Measurements from ENCODE around the gene FOXC1. TPM values are rescaled to one million over a fixed set of nuclear protein-coding genes. Genes with fewer than 3 reads are reported as not detected.

The FOXC1 gene
- polyA plus RNA-seq, 1 donor = 0.48 TPM

DNA sequence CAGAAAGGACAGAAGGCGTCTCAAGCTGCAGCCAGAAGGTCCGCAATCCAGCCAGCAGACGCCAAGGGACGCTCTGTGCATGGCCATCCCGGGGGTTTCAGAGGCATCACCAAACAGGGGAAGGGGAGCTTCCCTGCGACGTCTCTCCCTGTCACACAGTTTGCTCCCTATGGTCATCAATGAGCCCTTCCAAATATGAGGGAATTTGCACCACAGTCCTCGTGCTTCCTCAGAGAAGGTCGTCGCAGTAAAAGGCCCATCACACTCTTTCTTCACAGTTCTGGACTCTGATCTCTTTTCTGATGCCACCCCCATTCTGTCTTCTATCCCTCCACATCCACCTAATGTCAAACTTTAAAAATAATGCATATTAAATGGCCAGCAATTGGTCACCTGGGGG lies 10.2 kb upstream of the FOXC1 start:
- Histone ChIP-seq H3K36me3 (ENCODE audit: control insufficient read depth, insufficient read depth, low read length) (no peaks in the 10 kb centered on the region), H3K4me1 (ENCODE audit: control insufficient read depth, insufficient read depth, low read length) (peaks cover 16% of the 10 kb centered on the region), H3K9me3 (ENCODE audit: control insufficient read depth, low read depth, low read length) (peaks cover 5% of the 10 kb centered on the region), H3K27me3 (ENCODE audit: control insufficient read depth, insufficient read depth, low read length) (peaks cover 94% of the 10 kb centered on the region), H3K27ac (ENCODE audit: low read length) (no peak overlapping the region), H3K4me3 (ENCODE audit: low read length) (no peak overlapping the region)
- 80% methylated on average over 2 of the region's 10 CpGs for WGBS (ENCODE audit: insufficient coverage, low lambda C conversion rate)
- DNase-seq = no peak

DNA sequence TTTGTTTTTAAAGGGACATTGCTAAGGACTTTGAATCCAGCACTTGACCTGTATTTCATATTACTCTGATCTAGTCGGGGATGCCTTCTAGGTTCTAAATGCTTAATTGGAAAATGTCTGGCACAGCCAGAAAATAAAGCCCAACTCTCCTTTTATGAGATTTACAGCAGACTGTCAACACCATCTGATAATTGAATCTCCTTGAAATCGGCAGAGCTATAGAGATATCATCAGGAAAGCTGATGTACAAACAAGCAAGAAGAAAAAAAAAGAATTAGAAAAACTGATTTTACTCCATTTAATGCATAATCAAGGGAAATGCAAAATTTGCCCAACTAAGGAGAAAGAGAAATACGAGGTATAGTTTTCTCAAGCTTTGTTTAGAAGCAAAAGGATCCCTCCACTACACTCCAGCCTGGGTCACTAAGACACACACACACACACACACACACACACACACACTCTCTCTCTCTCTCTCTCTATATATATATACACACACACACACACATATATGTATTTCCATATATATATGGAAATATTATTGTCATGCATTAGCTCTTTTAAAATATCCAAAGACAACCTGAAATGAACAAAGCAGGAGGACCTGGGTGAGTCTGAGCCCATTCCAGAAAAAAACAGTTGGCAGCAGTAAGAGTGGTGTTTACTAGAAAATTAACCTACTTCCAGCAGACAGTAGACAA lies 9.5 kb upstream of the FOXC1 start:
- Histone ChIP-seq H3K27ac (ENCODE audit: low read length) (no peak overlapping the region), H3K4me3 (ENCODE audit: low read length) (no peak overlapping the region), H3K4me1 (ENCODE audit: control insufficient read depth, insufficient read depth, low read length) (peaks cover 16% of the 10 kb centered on the region), H3K9me3 (ENCODE audit: control insufficient read depth, low read depth, low read length) (peaks cover 7% of the 10 kb centered on the region), H3K27me3 (ENCODE audit: control insufficient read depth, insufficient read depth, low read length) (peaks cover 94% of the 10 kb centered on the region), H3K36me3 (ENCODE audit: control insufficient read depth, insufficient read depth, low read length) (no peaks in the 10 kb centered on the region)
- WGBS (ENCODE audit: insufficient coverage, low lambda C conversion rate) = 83% methylated on average over 1 of the region's 3 CpGs
- no peak for DNase-seq

DNA sequence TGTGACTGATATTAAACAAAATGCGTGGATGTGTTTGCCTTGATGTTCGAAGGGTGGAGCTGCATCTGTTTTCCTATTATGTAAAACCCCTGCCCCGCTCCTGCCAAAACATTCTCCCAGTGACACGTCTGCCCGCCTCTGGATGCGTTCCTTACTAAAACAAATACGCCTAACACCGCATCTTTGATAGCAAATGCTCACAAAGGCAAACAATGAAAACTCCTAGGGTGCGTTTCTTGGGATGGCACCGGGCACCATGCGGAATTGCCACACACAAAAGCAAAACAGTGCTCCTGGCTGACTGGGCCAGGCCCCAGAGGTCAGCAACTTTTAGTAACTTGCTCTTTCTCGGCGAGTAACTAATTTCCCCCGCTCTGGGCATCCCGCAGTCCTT lies 9.0 kb upstream of the FOXC1 start:
- DNase-seq = no peak
- H3K27ac ChIP-seq (ENCODE audit: low read length) = no peak overlapping the region
- H3K27me3 ChIP-seq (ENCODE audit: control insufficient read depth, insufficient read depth, low read length) = peaks cover 94% of the 10 kb centered on the region
- H3K36me3 ChIP-seq (ENCODE audit: control insufficient read depth, insufficient read depth, low read length) = no peaks in the 10 kb centered on the region
- peaks cover 7% of the 10 kb centered on the region for H3K9me3 ChIP-seq (ENCODE audit: control insufficient read depth, low read depth, low read length)
- no CpG with 5 or more reads among the region's 15 CpGs for WGBS (ENCODE audit: insufficient coverage, low lambda C conversion rate)
- no peak overlapping the region for H3K4me3 ChIP-seq (ENCODE audit: low read length)
- peaks cover 19% of the 10 kb centered on the region for H3K4me1 ChIP-seq (ENCODE audit: control insufficient read depth, insufficient read depth, low read length)

DNA sequence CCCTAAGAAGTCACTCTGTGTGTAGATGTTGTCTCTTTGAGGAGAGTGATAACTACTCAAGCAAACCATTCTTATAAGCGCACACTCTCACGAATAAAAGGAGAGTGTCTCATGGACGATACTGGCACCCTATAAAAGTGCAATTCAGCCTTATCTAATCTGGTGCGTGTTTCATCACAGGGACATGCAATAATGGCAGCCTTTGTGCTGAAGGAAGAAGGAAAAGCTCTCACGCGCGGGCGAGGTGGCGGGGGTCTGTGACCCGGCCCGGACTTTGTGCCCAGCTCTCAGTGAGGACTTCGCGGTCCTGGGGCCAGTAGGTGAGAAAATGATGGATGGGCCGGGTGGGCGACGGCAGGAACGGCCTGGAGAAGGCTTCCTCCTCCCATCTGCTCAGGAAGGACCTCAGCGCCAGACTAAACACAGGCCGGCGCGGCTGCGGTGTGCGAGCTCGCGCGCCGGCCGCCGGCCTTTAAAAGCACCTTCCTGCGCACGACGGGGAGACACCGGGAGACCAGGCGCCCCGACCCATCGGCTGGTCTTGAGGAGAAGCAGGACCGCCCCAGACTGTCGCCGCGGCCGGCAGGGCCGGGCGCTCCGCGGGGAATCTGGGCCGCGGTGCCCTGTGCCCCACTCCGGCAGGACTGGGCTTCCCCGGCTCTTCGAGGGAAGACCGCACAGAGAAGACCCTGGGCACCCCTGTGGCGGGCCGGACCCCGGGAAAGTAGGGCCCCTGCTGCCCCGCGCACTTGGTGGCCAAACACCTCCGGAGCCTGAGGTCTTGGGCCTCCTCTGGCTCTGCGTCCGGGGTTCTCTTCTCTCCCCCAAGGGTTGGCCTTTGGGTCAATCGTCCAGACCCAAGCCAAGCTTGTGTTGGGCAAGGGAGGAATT lies 8.3 kb upstream of the FOXC1 start:
- Histone ChIP-seq H3K36me3 (ENCODE audit: control insufficient read depth, insufficient read depth, low read length) (no peaks in the 10 kb centered on the region), H3K27ac (ENCODE audit: low read length) (no peak overlapping the region), H3K9me3 (ENCODE audit: control insufficient read depth, low read depth, low read length) (peaks cover 7% of the 10 kb centered on the region), H3K4me1 (ENCODE audit: control insufficient read depth, insufficient read depth, low read length) (peaks cover 19% of the 10 kb centered on the region), H3K4me3 (ENCODE audit: low read length) (no peak overlapping the region), H3K27me3 (ENCODE audit: control insufficient read depth, insufficient read depth, low read length) (peaks cover 97% of the 10 kb centered on the region)
- WGBS (ENCODE audit: insufficient coverage, low lambda C conversion rate) = no CpG with 5 or more reads among the region's 60 CpGs
- peak in 1 of 2 donors; percentile 61 for DNase-seq

DNA sequence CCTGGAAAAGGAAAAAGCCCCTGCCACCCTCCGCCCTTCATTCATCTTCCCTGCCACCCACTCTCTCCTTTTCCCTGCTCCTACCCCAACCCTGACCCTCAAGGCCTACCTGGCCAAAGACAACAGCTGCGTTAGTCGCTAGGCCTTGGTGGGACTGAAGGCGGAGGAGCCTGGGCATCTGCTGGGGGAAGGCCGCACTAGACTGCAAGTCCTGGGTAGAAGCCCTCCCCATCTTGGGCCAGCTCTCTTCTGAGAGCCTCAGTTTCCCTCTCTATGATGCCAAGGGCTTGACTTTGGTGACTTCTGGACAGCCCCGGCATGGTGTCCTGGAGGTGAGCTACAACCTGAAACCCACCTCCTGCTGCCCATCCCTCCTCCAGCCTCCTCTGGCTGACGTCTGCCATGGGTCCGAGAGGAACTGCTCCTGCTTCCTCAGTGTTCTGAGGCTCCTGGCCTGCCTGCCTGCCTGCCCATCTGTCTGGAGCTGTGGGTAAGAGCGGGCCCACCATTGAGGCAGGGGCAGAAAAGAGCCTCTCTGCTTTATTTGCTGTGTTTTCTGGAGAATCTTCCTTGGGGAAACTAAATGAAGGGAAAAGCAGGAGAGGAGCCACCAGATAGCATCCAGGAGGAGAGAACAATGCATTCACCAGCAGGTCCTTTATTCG lies 7.5 kb upstream of the FOXC1 start:
- Histone ChIP-seq H3K36me3 (ENCODE audit: control insufficient read depth, insufficient read depth, low read length) (no peaks in the 10 kb centered on the region), H3K4me3 (ENCODE audit: low read length) (no peak overlapping the region), H3K27me3 (ENCODE audit: control insufficient read depth, insufficient read depth, low read length) (peaks cover 99% of the 10 kb centered on the region), H3K4me1 (ENCODE audit: control insufficient read depth, insufficient read depth, low read length) (peaks cover 19% of the 10 kb centered on the region), H3K27ac (ENCODE audit: low read length) (no peak overlapping the region), H3K9me3 (ENCODE audit: control insufficient read depth, low read depth, low read length) (peaks cover 7% of the 10 kb centered on the region)
- DNase-seq = no peak
- no CpG with 5 or more reads among the region's 10 CpGs for WGBS (ENCODE audit: insufficient coverage, low lambda C conversion rate)

DNA sequence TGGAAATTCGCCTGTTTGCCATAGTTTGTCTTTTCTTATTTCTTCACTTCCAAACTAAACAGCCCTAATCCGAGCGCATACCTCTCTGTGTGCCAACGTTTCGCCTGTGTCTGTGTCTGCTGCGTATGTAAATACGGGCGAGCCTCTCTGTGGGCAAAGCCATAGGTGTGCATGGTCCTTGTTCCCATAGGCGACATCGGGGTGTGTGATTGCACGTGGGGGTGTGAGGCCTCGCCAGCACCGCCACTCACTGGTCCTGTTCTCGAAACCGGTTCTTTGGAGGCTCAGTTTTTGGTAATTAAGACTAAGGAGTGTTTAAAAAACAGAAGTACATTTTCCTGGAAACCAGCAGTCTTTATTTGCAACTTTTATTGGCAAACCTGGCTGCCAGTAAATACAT lies 6.0 kb upstream of the FOXC1 start:
- Histone ChIP-seq H3K9me3 (ENCODE audit: control insufficient read depth, low read depth, low read length) (peaks cover 7% of the 10 kb centered on the region), H3K4me1 (ENCODE audit: control insufficient read depth, insufficient read depth, low read length) (peaks cover 26% of the 10 kb centered on the region), H3K36me3 (ENCODE audit: control insufficient read depth, insufficient read depth, low read length) (no peaks in the 10 kb centered on the region), H3K4me3 (ENCODE audit: low read length) (no peak overlapping the region), H3K27ac (ENCODE audit: low read length) (no peak overlapping the region), H3K27me3 (ENCODE audit: control insufficient read depth, insufficient read depth, low read length) (peaks cover 99% of the 10 kb centered on the region)
- WGBS (ENCODE audit: insufficient coverage, low lambda C conversion rate) = 56% methylated on average over 1 of the region's 15 CpGs
- no peak for DNase-seq

DNA sequence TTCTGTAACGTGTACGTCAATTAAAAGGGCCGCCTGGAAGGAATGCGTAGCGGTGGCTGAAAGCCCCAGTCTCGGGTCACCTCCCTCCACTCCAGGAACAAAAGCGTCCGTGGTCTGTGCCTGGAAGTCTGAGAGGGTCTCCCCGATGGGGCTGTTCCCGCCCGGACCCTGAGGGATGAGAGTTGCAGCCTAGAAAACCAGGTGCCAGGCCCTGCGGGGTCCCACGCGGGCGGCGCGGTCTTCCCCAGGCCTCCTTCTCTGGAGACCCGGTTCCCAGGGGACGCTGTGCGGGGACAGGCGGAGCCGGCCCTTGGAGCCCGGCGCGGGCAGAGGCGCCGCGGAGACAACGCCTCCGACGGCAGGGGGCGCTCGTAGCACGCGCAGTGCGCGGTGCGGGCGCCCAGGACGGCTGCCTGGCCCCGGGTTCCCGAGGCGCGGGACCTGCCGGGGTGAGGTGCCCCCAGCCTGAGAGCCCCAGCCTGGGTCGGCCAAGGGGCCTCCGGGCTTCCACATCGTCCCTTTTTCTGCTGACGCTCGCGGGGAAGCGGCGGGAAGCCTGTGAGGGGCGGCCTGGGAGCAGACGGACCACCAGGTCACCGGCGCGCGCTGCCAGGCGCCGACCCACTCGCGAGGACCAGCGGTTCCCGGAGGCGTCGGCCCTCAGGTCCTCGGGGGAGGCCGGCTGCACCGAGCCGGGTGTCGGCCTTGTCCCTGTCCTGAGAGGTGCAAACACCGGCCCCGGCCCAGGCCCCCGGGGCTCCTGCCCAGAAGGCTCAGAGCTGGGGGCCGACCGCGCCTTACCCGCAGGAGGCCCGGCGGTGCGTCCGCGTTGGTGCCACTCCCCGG lies 5.3 kb upstream of the FOXC1 start:
- H3K27ac ChIP-seq (ENCODE audit: low read length) = no peak overlapping the region
- DNase-seq = peak; percentile 45 to 54
- H3K4me1 ChIP-seq (ENCODE audit: control insufficient read depth, insufficient read depth, low read length) = peaks cover 30% of the 10 kb centered on the region
- H3K4me3 ChIP-seq (ENCODE audit: low read length) = peak overlapping the region; percentile 21
- H3K36me3 ChIP-seq (ENCODE audit: control insufficient read depth, insufficient read depth, low read length) = no peaks in the 10 kb centered on the region
- H3K9me3 ChIP-seq (ENCODE audit: control insufficient read depth, low read depth, low read length) = peaks cover 4% of the 10 kb centered on the region
- no CpG with 5 or more reads among the region's 85 CpGs for WGBS (ENCODE audit: insufficient coverage, low lambda C conversion rate)
- peaks cover 99% of the 10 kb centered on the region for H3K27me3 ChIP-seq (ENCODE audit: control insufficient read depth, insufficient read depth, low read length)

DNA sequence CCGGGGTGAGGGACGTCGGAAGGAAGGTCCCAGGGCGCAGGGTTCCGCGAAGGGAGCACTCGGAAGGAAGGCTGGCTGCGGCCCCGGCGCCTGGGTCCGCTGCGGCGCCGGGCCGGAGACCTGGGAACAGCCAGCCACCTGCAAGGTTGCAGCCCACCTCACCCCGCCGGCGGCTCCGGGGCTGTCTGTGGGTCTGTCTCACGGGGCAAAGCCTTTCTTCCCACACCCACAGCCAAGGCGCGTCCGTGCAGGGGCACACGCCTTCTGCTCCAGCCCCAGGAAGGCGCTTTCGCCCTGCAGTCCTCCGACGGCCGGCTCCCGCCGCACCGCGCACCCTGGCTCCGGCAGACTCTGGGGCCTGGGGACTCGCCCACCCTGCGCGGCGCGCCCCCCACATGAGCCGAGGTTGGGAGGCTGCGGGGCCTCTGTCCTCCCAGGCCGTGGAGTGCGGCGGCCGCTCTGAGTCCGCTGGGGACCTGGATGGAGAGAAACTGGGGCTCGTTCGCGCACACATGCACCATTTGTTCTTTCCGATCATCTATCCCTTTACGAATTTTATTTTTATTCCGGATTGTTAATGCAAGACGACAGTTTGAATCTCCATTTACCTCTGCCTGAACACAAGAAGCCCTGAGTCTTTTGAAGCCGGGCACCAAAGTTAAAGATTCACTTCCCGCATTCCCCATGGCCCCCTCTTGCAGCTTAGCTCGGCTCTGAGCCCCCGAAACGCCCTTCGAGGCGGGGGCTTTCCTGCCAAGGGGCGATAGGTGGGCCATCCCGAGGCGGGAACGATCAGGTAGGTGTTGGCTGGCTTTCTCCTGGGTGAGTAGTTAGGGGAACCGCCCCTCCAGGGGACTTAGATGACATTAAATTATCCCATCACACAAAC lies 4.5 kb upstream of the FOXC1 start:
- peak in 1 of 2 donors; percentile 41 for DNase-seq
- WGBS (ENCODE audit: insufficient coverage, low lambda C conversion rate) = no CpG with 5 or more reads among the region's 65 CpGs
- Histone ChIP-seq H3K36me3 (ENCODE audit: control insufficient read depth, insufficient read depth, low read length) (no peaks in the 10 kb centered on the region), H3K4me1 (ENCODE audit: control insufficient read depth, insufficient read depth, low read length) (peaks cover 30% of the 10 kb centered on the region), H3K27me3 (ENCODE audit: control insufficient read depth, insufficient read depth, low read length) (peaks cover 94% of the 10 kb centered on the region), H3K9me3 (ENCODE audit: control insufficient read depth, low read depth, low read length) (peaks cover 4% of the 10 kb centered on the region), H3K4me3 (ENCODE audit: low read length) (no peak overlapping the region), H3K27ac (ENCODE audit: low read length) (no peak overlapping the region)

Data from large intestine (tissue), 3 donors.